GM21737 (cell line): ENCODE measurements around the gene ZBTB5.
"Not testable (repeated sequence)": the region's sequence is repeated elsewhere in the genome, so short reads cannot be mapped to it uniquely, and the experiment has no call there.

ENCODE experiments used
- ATAC-seq: cut with Tn5 transposase; IDR thresholded peaks from one replicate; pipeline ENCODE4 v1.9.1; 2021; ENCODE audit warnings: mild to moderate bottlenecking, moderate library complexity; ENCODE audit not compliant: unreplicated experiment

The ZBTB5 gene, protein sequence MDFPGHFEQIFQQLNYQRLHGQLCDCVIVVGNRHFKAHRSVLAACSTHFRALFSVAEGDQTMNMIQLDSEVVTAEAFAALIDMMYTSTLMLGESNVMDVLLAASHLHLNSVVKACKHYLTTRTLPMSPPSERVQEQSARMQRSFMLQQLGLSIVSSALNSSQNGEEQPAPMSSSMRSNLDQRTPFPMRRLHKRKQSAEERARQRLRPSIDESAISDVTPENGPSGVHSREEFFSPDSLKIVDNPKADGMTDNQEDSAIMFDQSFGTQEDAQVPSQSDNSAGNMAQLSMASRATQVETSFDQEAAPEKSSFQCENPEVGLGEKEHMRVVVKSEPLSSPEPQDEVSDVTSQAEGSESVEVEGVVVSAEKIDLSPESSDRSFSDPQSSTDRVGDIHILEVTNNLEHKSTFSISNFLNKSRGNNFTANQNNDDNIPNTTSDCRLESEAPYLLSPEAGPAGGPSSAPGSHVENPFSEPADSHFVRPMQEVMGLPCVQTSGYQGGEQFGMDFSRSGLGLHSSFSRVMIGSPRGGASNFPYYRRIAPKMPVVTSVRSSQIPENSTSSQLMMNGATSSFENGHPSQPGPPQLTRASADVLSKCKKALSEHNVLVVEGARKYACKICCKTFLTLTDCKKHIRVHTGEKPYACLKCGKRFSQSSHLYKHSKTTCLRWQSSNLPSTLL

DNA sequence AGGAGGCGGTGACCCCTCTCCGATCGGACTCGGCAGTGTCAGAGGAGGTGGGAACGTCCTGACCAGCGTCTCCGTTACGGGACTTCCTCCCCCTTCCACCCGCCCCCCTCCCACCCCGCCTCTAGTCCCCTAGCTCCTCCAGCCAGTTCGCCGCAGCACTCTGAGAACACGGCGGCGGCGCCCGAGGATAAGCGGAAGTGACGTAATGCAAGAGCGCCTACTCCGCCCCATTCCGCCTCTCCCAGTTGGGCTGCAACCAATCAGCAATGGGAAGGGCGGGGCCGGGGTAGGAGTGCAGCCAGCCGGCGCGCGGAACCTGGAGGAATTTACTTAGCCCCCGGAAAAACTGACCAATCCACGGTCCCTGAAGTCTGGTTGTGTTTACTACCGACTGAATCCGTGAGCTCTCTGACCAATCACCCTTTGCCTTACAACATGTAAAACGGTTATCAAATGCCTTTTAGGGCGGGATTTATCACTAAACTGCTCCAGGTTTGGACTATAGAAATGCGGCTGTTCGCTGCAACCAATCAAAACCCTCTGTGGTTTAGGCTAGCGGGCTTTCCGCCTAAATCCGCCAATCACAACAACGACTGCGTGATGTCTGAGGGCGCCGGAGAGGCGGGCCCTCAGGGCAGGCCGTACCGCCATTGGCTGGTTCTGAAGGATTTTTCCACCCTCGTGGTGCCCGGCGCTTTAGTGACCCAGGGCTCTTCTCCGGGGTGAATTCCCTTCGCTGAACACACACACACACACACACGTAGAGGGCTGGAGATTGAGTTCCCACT, at the start of gene ZBTB5:
TSS of gene ZBTB5 (minus strand) at position 202 of the 788 bp plus-strand sequence. CDS start 22,899 bp downstream, outside the sequence.
- ATAC-seq: peak; percentile 76

DNA sequence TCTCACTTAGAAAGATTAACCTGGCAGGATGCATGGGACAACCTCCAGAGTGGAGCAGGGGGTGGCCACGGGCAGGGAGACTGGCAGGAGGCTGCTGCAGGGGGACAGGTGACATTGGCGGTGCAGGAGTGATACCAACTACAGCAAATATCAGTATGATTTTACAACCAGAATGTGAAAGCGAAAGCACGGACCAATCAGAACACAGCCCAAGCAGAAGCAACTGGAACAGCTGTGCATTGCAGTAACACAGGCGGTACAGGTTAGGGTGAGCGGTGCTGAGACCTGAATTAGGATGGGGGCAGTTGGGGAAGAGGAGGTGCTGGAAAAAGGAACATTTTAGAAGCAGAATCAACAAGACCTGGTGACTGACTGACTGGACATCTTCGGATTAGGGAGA, 49.7 kb upstream of the ZBTB5 start:
- no peak for ATAC-seq

DNA sequence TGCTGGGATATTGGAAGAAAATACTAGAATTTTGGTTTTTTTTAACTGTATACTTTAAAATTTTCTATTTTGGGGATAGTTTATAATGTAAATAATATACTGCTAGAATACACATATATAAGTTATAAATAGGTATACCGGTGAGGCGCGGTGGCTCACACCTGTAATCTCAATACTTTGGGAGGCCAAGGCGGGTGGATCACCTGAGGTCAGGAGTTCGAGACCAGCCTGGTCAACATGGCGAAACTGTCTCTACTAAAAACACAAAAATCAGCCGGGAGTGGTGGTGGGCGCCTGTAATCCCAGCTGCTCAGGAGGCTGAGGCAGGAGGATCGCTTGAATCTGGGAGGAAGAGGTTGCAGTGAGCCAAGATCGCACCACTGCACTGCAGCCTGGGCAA, 49.2 kb upstream of the ZBTB5 start:
- not testable (repeated sequence) for ATAC-seq

DNA sequence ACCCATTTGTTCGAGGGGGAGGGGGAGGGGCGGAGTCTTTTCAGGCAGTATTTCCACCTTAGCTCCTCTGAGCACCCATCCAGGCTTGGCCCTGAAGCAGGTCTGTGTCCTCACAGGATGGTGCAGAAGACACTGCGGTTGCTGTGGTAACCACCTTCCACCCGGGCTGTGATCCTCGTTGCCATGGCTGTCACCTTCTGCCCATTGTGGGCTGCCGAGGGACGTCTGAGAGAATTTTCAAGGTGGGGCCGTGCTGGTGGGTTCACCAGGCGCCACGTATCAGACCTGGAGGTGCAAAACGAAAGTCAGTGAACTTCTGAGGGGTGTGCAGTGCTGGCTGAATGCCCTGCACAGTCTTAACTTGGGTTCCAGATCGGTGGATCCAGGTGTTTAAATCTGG, 47.2 kb upstream of the ZBTB5 start:
- ATAC-seq: no peak

DNA sequence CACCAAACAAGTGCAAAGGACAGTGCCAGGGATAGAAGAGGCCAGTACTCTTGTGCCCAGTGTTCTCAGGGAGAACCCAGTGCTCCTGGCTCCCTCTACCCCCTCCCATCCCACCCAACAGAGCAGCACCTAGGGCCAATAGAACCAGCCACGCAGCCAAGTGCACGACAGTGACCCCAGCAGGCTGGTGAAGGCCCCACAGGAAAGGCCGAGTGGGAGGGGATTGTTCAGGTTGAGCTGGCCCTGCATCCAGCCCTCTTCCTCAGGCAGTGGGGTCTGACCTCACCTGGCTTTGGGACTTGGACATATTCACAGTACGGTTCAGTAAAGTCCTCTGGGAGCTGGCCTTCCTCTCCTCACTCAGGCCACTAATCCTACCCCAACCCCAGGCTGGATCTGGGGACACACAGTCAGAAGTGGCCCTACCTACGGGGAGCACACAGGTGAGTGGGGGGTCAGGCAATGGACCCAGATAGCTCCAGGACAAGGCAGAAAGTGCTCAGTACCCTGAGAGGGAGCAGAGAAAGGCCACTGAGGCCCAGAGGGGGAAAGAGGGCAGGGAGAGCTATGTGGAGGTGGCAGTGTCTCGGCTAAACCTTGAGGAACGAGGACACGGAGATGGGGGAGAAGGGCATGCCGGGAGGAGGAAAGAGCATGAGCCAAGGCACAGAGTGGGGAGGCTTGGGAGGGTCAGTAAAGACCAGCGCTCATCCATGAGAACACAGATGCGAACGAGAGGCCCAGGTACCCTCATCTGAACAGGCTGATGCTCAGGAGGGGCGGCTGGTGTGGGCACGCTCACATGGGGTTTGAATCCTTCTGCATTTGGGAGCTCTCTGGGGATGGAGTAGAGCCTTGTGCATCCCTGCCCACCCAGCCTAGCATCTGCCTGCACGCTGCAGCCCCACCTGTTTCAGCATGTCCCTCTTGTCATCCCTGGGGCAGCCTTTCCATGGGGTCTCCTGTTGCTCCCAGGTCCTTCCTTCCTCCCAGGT, 46.1 kb upstream of the ZBTB5 start:
- ATAC-seq: no peak

DNA sequence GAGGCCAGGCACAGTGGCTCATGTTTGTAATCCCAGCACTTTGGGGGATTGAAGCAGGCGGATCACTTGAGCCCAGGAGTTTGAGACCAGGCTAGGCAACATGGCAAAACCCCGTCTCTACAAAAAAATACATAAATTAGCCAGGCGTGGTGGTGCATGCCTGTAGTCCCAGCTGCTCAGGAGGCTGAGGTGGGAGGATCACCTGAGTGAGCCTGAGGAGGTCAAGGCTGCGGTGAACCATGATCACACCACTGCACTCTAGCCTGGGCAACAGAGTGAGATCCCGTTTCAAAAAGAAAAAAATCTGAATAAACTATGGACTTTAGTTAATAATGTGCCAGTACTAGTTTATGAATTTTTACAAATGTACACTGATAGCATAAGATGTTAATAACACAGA, 44.8 kb upstream of the ZBTB5 start:
- ATAC-seq: not testable (repeated sequence)

DNA sequence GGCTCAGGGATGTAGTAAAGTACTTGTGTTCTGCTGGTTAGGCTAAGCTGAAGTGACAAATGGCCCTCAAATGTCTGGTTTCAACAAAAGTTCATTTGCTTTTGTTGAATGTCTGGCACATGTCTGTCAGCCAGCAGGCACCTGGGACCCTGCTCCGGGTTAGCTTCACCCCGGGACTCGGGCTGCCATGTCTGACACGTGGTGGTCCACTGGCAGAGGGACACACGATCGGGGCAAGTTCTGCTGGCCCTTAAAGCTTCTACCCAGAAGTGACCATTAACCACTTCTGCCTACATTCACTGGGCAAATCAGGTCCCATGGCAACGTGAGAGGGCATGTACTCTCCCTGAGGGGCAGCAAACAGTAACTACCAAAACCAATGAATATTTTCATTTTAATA, 44.3 kb upstream of the ZBTB5 start:
- no peak for ATAC-seq

DNA sequence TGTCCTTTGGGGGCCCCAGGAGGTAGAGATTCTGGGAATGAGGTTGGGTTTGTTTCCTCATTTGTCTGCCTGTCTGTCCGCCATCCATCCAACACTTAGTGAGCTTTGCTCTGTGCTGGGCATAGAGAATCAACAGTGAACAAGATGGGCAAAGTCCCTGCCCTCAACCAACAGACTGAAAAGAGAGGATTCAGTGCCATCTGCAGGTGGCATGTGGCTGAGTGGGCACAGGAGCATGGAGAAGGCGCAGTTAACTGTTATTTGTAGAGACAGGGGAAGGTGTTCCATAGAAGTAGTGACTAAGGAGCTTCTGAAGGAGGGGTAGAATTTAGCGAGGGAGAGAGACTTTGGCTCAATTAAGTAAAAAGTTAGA, 43.6 kb upstream of the ZBTB5 start:
- ATAC-seq: no peak

DNA sequence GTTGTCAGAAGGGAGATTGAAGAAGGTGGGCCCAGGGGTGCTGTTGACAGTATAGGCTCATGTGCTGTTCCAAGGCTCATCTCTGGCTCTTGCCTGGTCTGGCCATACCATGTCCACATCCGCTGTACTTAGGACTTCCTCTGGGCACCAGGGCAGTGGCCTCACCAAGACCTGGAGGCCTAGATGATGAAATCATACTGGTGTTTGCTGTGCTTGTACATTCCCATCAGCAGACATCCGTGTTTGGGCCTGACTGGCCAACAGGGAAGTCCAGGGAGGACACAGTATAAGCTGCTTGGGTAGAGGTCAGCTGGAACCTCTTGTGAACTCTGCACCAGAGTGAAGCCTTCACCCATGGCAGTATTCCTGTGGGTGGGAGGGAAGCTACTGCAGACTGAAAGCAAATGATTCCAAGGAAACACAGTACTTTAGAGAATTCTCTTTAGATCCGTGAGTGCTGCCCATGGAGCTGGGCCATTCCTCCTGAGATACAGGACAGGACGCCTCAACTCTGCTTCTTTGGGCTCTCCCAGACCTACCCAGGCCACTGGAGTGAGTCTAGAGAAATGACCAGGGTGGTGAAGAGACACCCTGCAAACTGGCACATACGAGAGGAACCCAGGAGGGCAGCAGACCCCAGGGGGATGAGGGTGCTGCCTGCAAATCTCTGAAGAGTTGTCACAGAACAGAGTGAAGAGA, 43.0 kb upstream of the ZBTB5 start:
- no peak for ATAC-seq

DNA sequence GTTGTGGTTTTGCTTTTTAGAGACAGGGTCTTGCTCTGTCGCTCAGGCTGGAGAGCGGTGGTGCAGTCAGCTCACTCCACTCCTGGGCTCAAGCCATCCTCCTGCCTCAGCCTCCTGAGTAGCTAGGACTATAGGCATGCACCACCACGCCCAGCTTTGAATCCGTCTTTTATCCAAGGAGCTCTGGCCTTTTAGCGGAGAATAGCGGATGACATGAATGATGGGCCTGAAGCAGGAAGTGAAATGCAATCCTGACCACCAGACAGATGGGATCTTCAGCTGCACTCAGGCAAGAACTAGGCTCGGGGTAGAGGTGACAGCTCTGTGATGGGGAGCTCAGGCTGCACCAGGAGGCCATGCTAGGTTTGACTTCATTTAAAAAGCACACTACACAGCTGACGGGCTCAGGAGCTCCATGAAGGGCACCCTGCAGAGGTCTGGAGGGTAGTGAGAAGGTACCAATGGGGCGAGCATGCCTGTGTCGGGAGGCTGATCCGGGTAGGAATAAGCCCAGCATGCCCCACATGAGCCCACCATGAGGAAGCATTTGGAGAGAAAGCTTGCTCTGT, 42.4 kb upstream of the ZBTB5 start:
- ATAC-seq: no peak

DNA sequence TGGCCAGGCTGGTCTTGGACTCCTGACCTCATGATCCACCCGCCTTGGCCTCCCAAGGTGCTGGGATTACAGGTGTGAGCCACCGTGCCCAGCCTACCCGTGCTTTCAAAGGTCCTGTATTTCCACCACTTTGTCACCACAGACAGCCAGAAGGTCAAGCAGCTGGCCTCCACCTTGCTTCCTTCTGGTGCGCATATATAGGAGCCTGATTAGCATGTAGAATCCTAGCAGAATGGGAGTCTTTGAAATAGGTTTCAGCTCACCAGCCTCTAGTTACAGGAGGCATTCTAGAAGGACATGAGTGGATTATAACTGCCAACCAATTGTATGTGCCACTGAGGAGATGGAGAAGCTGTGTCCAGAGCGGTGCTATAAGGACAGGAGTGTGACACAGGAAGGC, 39.4 kb upstream of the ZBTB5 start:
- no peak for ATAC-seq

DNA sequence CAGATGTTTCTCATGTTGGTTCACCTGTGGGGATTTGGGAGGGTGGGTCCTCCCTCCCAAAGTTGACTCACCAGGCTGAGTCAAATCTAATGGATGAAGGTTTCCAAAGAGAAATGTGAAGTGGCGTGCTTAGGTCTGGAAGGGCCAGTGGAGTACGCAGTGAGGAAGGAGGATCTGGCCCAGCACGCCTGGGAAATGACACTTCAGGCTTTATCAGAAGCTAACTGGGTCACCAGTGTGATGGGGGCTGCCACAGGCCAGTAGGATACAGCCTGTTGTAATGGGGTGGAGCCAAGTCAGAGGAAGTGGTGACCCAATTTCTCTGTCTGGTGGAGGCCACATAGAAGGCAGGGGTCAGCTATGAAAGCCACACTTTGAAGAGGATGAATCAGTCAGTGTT, 38.5 kb upstream of the ZBTB5 start:
- no peak for ATAC-seq

DNA sequence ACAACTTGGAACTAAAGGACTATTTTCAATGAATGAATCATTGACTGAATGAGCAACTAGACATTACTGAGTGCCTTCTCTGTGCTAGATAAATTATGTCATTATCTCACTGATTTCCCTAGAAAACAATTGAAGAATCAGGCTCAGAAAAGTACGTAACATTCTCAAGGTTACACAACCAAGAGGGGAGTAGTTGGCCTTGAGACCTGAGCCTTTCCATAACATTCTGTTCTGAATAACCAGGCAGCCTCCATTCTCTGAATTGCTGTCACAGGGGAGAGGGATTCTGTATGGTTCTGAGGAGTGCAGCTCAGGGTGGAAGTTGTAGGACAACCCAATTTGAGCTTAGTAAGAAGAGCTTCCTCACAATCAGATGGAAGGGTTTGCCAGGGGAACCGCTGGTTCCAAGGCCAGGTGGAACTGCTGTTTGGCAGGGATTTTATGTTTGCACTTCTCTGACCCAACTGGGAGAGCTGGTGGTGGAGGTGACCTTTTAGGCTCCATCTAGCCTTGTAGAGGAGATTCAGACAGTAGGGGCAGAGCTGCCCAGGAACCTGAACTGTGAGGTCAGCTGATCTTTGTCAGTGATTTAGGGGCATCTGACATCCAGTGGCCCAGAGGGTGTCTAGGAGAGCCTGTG, 36.8 kb upstream of the ZBTB5 start:
- no peak for ATAC-seq

DNA sequence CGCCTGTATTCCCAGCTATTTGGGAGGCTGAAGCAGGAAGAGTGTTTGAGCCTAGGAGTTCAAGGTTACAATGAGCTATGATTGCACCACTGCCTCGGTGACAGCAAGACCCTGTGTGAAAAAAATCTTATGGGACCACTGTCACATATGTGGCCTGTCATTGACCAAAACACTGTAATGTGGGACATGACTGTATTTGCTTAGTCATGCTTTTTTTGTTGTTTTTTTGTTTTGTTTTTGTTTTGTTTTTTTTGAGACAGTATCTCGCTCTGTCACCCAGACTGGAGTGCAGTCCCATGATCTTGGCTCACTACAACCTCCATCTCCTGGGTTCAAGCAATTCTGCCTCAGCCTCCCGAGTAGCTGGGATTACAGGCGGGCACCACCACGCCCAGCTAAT, 34.0 kb upstream of the ZBTB5 start:
- ATAC-seq: no peak

DNA sequence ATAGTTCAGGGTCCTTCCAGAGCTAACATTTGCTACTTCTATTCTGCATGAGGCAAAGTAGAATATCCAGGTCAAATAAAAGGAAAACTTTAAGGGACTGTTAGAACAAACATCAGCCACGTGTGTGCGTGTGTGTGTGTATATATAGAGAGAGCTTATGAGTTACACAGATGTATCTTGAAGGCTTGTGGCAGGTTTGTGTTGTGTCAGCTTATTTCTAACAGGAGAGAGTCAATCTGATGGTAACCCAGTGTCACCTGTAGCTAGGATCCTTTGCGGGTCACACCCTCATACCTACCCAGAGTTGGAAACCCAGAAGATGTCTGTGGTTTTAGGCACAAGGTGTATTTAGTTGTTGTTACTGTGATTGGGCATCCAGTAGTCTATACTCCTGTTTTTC, 33.2 kb upstream of the ZBTB5 start:
- no peak for ATAC-seq

DNA sequence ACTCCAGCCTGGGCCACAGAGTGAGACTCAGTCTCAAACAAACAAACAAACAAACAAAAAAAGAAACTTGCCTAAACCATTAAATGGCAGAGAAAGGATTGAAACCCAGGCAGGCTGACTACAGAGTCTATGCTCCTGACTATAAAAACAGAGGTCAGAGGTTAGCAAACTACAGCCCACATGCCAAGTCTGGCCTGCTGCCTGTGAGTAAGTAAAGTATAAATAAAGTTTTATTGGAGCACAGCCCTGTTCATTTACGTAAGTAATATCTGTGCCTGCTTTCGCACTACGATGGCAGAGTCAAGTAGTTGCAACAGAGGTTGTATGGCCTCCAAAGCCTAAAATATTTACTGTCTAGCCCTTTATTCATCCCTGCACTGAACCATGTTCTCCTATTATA, 32.1 kb upstream of the ZBTB5 start:
- no peak for ATAC-seq

DNA sequence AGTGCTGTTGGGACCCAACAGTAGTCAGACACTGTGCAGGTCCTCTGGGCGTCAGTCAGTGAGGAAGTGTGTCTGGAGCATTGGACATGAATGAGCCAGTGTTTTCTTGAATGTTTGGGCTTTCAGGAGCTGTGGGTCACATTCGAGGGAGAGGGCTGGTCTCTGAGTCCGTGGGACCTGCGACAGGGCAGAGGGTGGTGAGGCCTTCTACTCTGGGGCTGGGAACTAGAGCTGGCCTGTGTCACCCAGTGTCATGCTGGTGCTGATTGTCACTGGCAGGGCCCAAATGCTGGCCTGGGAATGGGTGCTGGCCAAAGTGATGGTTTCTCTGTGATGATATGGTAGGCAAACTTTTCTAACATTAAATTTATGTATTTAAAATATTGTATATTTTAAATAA, 30.8 kb upstream of the ZBTB5 start:
- no peak for ATAC-seq

DNA sequence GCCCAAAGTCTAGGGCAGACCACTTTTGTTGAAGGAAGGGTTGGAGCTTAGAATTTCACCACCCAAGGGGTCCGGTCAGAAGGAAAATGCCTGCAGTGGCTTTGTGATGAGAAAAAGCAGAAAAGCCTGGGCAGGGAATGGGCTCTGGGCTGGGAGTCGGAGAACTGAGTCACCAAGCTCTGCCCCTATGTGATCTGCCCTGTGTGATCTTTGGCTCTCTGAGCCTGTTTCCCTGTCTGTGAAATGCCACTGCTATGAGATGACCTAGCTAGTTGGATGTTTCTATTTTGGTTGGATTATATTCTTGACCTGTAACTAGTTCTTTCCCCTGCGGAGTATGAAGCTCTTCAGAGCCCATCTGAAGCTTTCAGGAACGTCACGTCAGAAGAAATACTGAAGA, 30.3 kb upstream of the ZBTB5 start:
- no peak for ATAC-seq

DNA sequence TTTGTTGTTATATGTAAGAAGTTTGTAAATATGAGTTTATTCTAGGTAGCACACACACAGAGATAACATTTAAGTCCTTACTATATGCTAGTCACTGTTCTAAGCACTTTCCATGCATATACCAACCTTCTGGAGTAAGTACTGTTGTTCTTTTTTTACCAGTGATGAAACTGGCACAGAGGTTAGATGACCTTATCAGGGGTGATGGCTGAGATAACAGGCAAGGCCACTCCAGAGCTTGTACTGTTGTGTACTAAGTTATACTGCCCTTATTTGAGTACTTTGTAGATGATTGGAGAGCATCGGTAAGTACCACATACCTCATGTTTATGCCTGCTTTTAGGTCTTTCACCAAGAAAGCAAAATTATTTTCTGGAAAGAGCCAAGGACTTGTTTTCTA, 26.7 kb upstream of the ZBTB5 start:
- no peak for ATAC-seq
